ENCODE results near the gene SCN3B.
A peak's percentile ranks its signal among the peaks of the same experiment; 100 is the strongest.
"Not testable (repeated sequence)": the region's sequence is repeated elsewhere in the genome, so short reads cannot be mapped to it uniquely, and the experiment has no call there.

SCN3B gene

GRCh38 chr11:123678246-123678645 lies 23.8 kb upstream of the SCN3B start:
- H3K27ac Mint-ChIP-seq, result no peak overlapping the region
- no peak overlapping the region for H3K4me3 Mint-ChIP-seq
- no peaks in the 10 kb centered on the region for H3K36me3 Mint-ChIP-seq (ENCODE audit: low read depth)
- no peak for ATAC-seq
- peaks cover 2% of the 10 kb centered on the region for H3K27me3 Mint-ChIP-seq
- no peak for DNase-seq
- no peaks in the 10 kb centered on the region for H3K9me3 Mint-ChIP-seq
- peaks cover 11% of the 10 kb centered on the region for H3K4me1 Mint-ChIP-seq

GRCh38 chr11:123677510-123677909 lies 23.1 kb upstream of the SCN3B start:
- Mint-ChIP-seq H3K9me3 (no peaks in the 10 kb centered on the region), H3K4me3 (no peak overlapping the region), H3K27me3 (peaks cover 2% of the 10 kb centered on the region), H3K36me3 (ENCODE audit: low read depth) (no peaks in the 10 kb centered on the region), H3K4me1 (peaks cover 11% of the 10 kb centered on the region), H3K27ac (no peak overlapping the region)
- ATAC-seq, result no peak
- DNase-seq, result no peak

- H3K36me3 Mint-ChIP-seq (ENCODE audit: low read depth), result no peaks in the 10 kb centered on the region
- H3K27ac Mint-ChIP-seq, result no peak overlapping the region
- no peaks in the 10 kb centered on the region for H3K4me1 Mint-ChIP-seq
- H3K4me3 Mint-ChIP-seq, result no peak overlapping the region
- no peaks in the 10 kb centered on the region for H3K9me3 Mint-ChIP-seq
- no peak for DNase-seq
- no peak for ATAC-seq
- peaks cover 2% of the 10 kb centered on the region for H3K27me3 Mint-ChIP-seq
Observed at GRCh38 chr11:123674297-123674696, 19.9 kb upstream of the SCN3B start.

GRCh38 chr11:123672568-123672967 lies 18.1 kb upstream of the SCN3B start:
- DNase-seq, result no peak
- ATAC-seq, result no peak
- no peak overlapping the region for H3K4me3 Mint-ChIP-seq
- no peak overlapping the region for H3K27ac Mint-ChIP-seq
- no peaks in the 10 kb centered on the region for H3K4me1 Mint-ChIP-seq
- H3K9me3 Mint-ChIP-seq, result no peaks in the 10 kb centered on the region
- H3K27me3 Mint-ChIP-seq, result peaks cover 2% of the 10 kb centered on the region
- no peaks in the 10 kb centered on the region for H3K36me3 Mint-ChIP-seq (ENCODE audit: low read depth)

- Mint-ChIP-seq H3K27ac (no peak overlapping the region), H3K36me3 (ENCODE audit: low read depth) (no peaks in the 10 kb centered on the region), H3K9me3 (no peaks in the 10 kb centered on the region), H3K4me3 (no peak overlapping the region), H3K27me3 (peaks cover 2% of the 10 kb centered on the region), H3K4me1 (no peaks in the 10 kb centered on the region)
- no peak for DNase-seq
- ATAC-seq, result no peak
Observed at GRCh38 chr11:123671534-123671933, 17.1 kb upstream of the SCN3B start.

- H3K27ac Mint-ChIP-seq, result no peak overlapping the region
- no peaks in the 10 kb centered on the region for H3K36me3 Mint-ChIP-seq (ENCODE audit: low read depth)
- H3K4me1 Mint-ChIP-seq, result no peaks in the 10 kb centered on the region
- no peaks in the 10 kb centered on the region for H3K9me3 Mint-ChIP-seq
- no peak for DNase-seq
- no peaks in the 10 kb centered on the region for H3K27me3 Mint-ChIP-seq
- H3K4me3 Mint-ChIP-seq, result no peak overlapping the region
- ATAC-seq, result no peak
Observed at GRCh38 chr11:123670081-123670480, 15.7 kb upstream of the SCN3B start.

GRCh38 chr11:123665306-123665705 lies 10.9 kb upstream of the SCN3B start:
- peaks cover 8% of the 10 kb centered on the region for H3K9me3 Mint-ChIP-seq
- no peak overlapping the region for H3K4me3 Mint-ChIP-seq
- no peaks in the 10 kb centered on the region for H3K36me3 Mint-ChIP-seq (ENCODE audit: low read depth)
- no peaks in the 10 kb centered on the region for H3K27me3 Mint-ChIP-seq
- peaks cover 2% of the 10 kb centered on the region for H3K4me1 Mint-ChIP-seq
- no peak for DNase-seq
- no peak for ATAC-seq
- H3K27ac Mint-ChIP-seq, result no peak overlapping the region

GRCh38 chr11:123659965-123660364 lies 5.5 kb upstream of the SCN3B start:
- Mint-ChIP-seq H3K27me3 (peaks cover 13% of the 10 kb centered on the region), H3K4me1 (peaks cover 21% of the 10 kb centered on the region), H3K9me3 (peaks cover 23% of the 10 kb centered on the region)
- peak; percentile 5 for DNase-seq
- peak; percentile 63 for ATAC-seq
- not testable (repeated sequence) for H3K4me3 Mint-ChIP-seq; H3K27ac Mint-ChIP-seq; H3K36me3 Mint-ChIP-seq (ENCODE audit: low read depth)

GRCh38 chr11:123659311-123659710 lies 4.9 kb upstream of the SCN3B start:
- no peak overlapping the region for H3K4me3 Mint-ChIP-seq
- no peak for DNase-seq
- no peaks in the 10 kb centered on the region for H3K36me3 Mint-ChIP-seq (ENCODE audit: low read depth)
- H3K4me1 Mint-ChIP-seq, result peaks cover 24% of the 10 kb centered on the region
- no peak overlapping the region for H3K27ac Mint-ChIP-seq
- peaks cover 23% of the 10 kb centered on the region for H3K9me3 Mint-ChIP-seq
- no peak for ATAC-seq
- H3K27me3 Mint-ChIP-seq, result peaks cover 17% of the 10 kb centered on the region

GRCh38 chr11:123653827-123654565 lies 428 bp downstream of the SCN3B start:
- Mint-ChIP-seq H3K27me3 (peaks cover 51% of the 10 kb centered on the region), H3K4me1 (peaks cover 11% of the 10 kb centered on the region), H3K27ac (no peak overlapping the region), H3K9me3 (peaks cover 6% of the 10 kb centered on the region), H3K4me3 (peak overlapping the region; percentile 40), H3K36me3 (ENCODE audit: low read depth) (no peaks in the 10 kb centered on the region)
- DNase-seq (peak; percentile 45), ATAC-seq (peak; percentile 57)

GRCh38 chr11:123653483-123653826 lies 969 bp downstream of the SCN3B start:
- DNase-seq (no peak), ATAC-seq (no peak)
- H3K27me3 Mint-ChIP-seq, result peaks cover 51% of the 10 kb centered on the region
- peaks cover under 1% of the 10 kb centered on the region for H3K9me3 Mint-ChIP-seq
- no peaks in the 10 kb centered on the region for H3K36me3 Mint-ChIP-seq (ENCODE audit: low read depth)
- peaks cover 5% of the 10 kb centered on the region for H3K4me1 Mint-ChIP-seq
- H3K4me3 Mint-ChIP-seq, result peak overlapping the region; percentile 40
- H3K27ac Mint-ChIP-seq, result no peak overlapping the region

- Mint-ChIP-seq H3K27ac (no peak overlapping the region), H3K4me1 (peaks cover 5% of the 10 kb centered on the region), H3K27me3 (peaks cover 51% of the 10 kb centered on the region), H3K4me3 (no peak overlapping the region), H3K36me3 (ENCODE audit: low read depth) (no peaks in the 10 kb centered on the region), H3K9me3 (no peaks in the 10 kb centered on the region)
- ATAC-seq (no peak), DNase-seq (no peak)
Observed at GRCh38 chr11:123652599-123652998, 1.8 kb downstream of the SCN3B start.

GRCh38 chr11:123650901-123651300 lies 3.5 kb downstream of the SCN3B start:
- peaks cover 49% of the 10 kb centered on the region for H3K27me3 Mint-ChIP-seq
- H3K4me3 Mint-ChIP-seq, result no peak overlapping the region
- DNase-seq (no peak), ATAC-seq (no peak)
- H3K36me3 Mint-ChIP-seq (ENCODE audit: low read depth), result no peaks in the 10 kb centered on the region
- H3K27ac Mint-ChIP-seq, result no peak overlapping the region
- peaks cover 5% of the 10 kb centered on the region for H3K4me1 Mint-ChIP-seq
- no peaks in the 10 kb centered on the region for H3K9me3 Mint-ChIP-seq

GRCh38 chr11:123645286-123645975 lies 9.0 kb downstream of the SCN3B start:
- DNase-seq (no peak), ATAC-seq (no peak)
- no peak overlapping the region for H3K4me3 Mint-ChIP-seq
- H3K9me3 Mint-ChIP-seq, result no peaks in the 10 kb centered on the region
- H3K27me3 Mint-ChIP-seq, result peaks cover 15% of the 10 kb centered on the region
- no peak overlapping the region for H3K27ac Mint-ChIP-seq
- no peaks in the 10 kb centered on the region for H3K4me1 Mint-ChIP-seq
- H3K36me3 Mint-ChIP-seq (ENCODE audit: low read depth), result no peaks in the 10 kb centered on the region

- Mint-ChIP-seq H3K36me3 (ENCODE audit: low read depth) (no peaks in the 10 kb centered on the region), H3K9me3 (no peaks in the 10 kb centered on the region), H3K4me1 (no peaks in the 10 kb centered on the region), H3K27me3 (peaks cover 22% of the 10 kb centered on the region), H3K4me3 (no peak overlapping the region), H3K27ac (no peak overlapping the region)
- DNase-seq (no peak), ATAC-seq (no peak)
Observed at GRCh38 chr11:123642435-123642834, 12.0 kb downstream of the SCN3B start.
